ENCODE results near the gene CAP2.
"Not testable (repeated sequence)": the region's sequence is repeated elsewhere in the genome, so short reads cannot be mapped to it uniquely, and the experiment has no call there.

The CAP2 gene

GRCh38 chr6:17397764-17398194 is 4.4 kb downstream of the CAP2 start:
- DNase-seq: no peak

DNA sequence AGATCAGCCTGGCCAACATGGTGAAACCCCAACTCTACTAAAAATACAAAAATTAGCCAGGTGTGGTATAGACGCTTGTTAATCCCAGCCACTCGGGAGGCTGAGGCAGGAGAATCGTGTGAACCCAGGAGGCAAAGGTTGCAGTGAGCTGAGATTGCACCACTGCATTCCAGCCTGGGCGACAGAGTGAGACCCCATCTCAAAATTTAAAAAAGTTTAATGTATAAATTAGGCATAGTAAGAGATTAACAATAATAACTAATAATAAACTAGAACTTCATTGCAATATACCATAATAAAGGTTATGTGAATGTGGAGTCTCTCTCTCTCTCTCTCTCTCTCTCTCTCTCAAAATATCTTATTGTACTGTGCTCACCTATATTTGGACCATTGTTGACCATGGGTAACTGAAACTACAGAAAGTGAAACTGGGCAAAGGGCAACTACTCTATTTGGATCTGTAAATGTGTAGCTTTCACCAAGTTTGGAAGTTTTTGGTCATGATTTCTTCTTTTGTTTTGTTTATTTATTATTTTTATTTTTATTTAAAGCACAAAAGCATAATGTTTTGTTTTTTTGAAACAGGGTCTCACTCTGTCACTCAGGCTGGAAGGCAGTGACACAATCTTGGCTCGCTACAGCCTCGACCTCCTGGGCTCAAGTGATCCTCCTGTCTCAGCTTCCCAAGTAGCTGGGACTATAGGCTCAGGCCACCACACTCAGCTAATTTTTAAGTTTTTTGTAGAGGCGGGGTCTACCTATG is 12.0 kb downstream of the CAP2 start:
- not testable (repeated sequence) for DNase-seq

DNA sequence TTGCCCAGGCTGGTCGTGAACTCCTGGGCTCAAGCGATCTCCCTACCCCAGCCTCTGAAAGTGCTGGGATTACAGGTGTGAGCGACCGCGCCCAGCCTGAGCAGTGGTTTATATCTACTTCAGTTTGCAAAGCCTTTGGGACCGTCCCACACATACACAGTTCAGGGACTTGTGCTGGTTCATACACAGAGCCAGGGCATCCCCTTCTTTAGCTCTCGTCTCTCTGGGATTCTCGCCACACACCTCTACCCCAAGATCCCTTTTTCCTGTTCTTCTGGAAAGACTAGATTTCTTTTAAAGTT is 12.5 kb downstream of the CAP2 start:
- DNase-seq: no peak

GRCh38 chr6:17408081-17408480 is 14.7 kb downstream of the CAP2 start:
- no peak for DNase-seq

DNA sequence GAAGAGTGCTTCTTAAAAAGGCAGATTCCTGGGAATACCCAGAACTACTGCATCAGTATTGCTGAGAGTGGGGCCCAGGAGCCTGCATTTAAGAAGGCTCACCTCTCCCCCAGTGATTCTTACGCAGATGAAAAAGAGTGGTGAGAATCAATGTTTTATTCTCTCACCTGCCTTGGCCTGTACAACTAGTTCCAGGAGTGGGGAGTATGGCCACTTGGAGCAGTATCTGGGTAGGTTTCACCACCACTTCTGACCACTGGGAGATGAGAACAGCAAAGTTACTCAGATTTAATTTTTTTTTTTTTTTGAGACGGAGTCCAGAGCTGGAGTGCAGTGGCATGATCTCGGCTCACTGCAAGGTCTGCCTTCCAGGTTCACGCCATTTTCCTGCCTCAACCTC is 16.9 kb downstream of the CAP2 start:
- DNase-seq: no peak

DNA sequence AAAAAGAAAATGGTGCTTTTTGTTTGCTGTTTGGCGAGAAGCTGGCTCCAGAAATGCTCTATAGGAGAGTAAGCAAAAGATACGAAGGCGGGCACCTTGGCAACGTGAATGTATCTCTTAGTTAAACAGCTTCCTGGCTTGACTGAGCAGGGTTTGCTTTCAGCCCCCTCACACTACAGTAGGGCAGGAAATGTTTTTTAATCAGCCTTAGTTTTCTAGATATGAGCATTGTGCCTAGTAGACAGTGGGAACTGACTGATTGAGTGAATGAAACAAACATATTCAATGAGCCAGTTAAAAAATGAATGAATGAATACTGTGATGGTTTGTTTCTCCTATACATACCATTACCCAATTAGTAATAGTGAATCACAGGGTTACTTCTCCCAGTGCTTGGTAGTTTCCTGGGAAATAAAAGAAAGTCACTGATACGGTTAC is 19.9 kb downstream of the CAP2 start:
- DNase-seq: no peak

- not testable (repeated sequence) for DNase-seq
Observed at GRCh38 chr6:17414395-17414794, 21.0 kb downstream of the CAP2 start.

DNA sequence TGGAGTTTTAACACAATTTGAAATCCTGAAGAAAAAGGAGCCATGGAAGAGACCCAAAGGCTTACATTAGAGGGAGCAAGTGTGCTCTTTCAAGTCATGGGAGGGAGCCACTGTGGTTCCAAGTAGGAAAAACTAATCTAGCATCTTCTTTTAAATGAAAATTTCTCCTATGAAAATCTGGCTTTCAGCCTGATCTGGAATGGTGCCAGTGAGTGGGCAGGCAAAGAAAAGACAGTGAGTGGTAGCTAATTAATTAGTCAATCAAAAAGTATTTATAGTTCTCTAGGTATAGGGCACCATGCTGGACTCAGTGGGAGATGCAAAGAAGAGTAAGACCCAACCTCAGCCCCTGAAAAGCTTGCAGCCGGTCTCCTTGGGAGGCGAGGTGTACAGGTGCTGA is 21.9 kb downstream of the CAP2 start:
- no peak for DNase-seq

GRCh38 chr6:17416806-17417205 is 23.4 kb downstream of the CAP2 start:
- no peak for DNase-seq

DNA sequence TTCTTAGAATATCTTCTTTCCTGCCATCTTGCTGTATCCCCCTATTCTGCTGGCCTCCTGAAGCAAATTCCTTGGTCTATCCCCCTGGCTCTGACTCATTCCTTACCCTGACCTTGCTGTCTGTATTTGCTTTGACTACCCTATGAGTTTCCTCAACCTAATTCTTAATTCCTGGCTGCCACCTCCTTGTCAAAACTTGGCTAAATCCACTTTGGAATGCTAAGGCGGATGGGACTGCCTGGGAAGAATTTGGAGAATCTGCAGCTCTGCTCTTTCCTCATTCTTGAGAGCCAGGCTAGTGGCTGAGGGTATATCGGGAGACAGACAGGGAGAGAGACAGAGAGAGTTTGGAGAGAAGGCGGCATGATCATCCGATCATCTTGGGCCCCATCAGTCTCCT is 24.4 kb downstream of the CAP2 start:
- no peak for DNase-seq

DNA sequence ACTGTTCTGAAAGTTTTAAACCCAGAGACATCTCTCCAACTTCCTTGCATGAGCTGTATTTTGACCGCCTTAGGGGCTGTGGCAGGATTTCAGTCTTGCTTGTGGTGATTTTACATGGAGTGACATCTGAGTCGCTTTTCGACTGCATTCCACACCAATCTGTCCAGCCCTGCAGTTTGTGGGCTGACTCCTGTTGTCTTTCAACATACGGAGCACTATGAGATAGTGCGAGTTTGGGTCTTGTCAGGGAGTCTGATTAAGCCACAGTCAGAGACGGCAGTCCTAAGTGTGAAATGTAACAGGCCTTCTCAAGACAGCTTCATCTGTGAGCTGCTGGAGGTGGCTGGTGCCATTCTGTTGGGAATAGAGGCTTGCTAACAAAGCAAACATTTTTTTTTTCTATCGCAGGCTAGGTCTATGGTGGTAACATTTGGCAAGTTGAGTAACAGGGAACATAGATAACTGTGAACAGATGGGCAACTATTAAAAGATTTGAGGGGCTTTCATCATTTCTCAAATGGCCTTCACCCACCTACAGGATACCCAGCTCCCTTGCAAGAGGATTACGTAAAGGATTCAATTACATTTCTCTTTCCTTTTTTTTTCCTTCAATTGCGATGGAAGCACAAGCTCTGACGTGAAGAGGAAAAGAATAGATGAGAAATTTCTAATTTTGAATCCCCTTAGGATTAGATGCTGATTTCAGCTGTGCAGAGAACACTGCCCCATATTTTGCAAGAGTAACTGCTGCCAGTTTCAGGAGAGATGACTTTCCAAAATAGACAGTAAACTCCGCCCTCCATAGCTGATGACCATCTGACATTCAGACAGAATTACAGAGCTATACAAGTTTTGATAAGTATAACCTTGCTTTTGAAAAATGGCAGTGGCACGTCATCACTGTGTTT is 25.1 kb downstream of the CAP2 start:
- peak; percentile 92 for DNase-seq

DNA sequence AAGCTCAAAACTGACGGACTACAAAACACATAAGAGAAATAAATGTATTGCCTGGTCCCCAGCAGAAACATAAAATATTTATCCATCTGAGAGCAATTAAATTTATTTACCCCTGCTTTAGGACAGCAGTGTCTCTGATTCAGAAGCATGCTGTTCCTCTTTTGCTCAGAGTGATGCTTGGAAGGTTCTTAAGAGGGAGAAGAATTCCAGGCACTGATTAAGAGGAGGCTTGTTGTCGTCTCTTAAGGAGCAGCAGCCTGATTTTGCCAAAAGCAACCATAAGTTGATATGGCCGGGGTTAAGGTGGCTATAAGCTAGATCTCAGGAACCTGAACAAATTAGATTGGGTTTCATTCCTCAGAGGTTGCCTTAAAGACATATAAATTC is 25.8 kb downstream of the CAP2 start:
- DNase-seq: no peak

DNA sequence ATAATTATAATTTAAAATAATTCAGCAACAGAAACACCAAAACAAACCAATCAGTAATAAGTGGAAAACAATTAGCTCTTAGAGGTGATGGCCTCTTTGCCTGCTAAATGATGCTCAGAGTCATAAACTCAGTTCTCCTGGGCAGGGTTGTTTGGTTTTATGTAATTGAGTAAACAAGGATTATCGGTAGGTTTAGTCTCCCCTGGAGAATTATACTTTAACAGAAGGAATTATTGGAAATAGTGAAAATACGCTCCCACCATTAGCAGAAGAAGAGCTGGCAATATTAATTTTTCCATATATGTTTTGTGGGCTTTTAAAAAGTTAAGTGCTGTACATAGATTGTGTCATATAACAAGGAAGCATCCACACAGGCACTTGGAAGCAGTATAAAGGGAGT is 27.0 kb downstream of the CAP2 start:
- no peak for DNase-seq

DNA sequence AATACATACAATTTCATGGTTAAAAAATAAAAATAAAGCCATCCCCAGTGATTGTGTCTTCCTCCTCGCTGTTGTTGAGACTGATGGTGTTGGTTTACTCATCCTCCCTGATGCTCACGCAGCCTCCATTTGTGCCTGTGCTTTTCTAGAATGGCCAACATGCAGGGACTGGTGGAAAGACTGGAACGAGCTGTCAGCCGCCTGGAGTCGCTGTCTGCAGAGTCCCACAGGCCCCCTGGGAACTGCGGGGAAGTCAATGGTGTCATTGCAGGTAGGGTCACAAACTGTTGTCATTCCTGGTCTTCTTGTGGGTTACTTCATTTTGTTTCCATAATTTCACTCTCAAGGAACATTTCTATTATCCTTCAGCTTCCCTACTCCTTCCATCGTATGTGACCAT is 28.0 kb downstream of the CAP2 start:
- no peak for DNase-seq

GRCh38 chr6:17423026-17423425 is 29.6 kb downstream of the CAP2 start:
- DNase-seq: no peak

GRCh38 chr6:17427062-17427461 is 33.7 kb downstream of the CAP2 start:
- DNase-seq: no peak

- DNase-seq: no peak
Observed at GRCh38 chr6:17427617-17428016, 34.2 kb downstream of the CAP2 start.

DNA sequence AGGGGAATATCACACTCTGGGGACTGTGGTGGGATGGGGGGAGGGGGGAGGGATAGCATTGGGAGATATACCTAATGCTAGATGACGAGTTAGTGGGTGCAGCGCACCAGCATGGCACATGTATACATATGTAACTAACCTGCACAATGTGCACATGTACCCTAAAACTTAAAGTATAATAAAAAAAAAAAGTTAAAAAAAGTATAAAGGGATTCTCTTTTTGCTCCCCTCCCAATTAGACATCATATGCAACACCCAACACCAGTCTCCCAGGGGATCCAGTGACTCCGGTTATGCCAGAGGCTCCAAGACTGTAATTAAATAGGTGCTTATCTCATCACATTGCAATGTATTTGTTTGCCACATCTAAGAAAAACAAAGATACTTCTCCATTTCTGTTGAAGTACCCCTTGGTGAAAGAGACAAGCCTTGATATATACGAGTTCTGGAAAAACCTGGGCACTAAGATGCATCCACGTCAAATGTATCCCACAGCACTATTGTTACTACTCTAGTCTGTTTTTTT is 35.3 kb downstream of the CAP2 start:
- peak; percentile 71 for DNase-seq

DNA sequence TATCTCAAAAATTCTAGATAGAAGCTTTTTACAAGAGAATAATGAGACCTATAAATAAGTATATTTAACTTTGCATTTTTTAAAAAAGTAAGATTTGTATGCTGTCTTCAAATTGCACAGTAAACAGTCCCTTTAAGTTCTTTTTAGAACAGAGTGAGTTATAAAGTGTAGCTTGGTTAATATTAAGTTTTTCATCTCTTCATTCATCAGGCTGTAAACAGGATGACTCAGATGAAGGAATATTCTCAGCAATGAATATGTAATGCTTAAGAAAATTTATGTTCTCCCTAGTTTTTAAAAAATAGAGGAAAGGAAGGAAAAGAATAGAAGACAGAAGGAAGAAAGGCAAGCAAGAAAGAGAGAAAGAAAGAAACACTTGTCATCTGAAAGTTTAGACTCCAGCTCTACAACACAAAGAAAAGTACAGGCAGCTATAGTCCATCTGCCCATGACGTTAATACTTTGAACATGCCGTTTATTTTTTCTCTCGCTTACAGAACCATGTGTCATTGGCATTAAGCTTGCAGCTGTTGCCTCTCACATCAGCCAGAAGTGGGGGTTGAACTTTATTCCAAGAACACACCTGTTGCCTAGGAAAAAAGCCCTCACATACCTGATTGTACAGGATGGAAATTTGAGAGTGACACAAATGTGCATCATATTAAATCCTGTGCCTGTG is 36.1 kb downstream of the CAP2 start:
- peak; percentile 77 for DNase-seq

GRCh38 chr6:17431581-17431980 is 38.2 kb downstream of the CAP2 start:
- DNase-seq: no peak

DNA sequence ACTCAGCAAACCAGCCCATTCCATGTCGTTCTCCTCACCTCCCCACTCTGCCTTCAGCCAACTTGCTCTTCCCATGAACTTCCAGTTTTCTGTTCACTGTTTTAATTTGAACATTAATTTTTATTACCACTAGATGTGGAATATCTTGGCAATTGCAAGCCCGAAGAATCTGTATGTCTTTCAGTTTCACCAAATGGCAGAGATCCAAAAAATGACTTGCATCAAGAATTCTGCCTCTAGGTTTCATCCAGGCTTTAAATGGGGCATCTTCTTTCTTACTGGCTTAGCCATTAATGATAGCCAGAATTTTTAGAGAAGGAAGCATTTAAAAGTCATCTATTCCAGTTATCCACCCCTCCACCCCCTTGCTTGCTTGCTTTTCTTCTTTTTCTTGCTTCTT is 39.0 kb downstream of the CAP2 start:
- DNase-seq: no peak

DNA sequence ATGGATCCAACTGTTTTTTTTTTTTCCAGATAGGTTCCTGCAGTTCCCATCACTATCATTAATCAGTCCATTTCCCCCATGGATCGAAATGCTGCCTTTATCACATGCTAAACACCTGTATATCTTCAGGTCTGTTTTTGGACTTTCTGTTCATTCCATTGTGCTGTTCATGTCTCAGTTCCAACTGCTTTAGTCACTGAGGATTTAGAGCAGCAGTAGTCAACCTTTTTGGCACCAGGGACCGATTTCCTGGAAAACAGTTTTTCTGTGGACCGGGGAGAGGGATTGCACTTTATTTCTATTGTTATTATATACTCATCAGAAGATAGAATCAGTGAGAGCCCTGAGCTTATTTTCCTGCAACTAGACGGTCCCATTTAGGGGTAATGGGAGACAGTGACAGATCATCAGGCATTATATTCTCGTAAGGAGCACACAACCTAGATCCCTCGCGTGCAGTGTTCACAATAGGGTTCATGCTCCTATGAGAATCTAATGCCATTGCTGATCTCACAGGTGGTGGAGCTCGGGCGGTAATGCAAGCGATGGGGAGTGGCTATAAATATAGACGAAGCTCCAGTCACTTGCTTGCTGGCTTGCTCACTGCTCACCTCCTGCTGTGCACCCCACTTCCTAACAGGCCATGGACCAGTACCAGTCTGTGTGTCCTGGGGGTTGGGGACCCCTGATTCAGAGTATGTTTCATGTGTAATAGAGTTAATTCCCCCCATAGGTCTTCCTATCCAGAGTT is 46.0 kb downstream of the CAP2 start:
- no peak for DNase-seq

DNA sequence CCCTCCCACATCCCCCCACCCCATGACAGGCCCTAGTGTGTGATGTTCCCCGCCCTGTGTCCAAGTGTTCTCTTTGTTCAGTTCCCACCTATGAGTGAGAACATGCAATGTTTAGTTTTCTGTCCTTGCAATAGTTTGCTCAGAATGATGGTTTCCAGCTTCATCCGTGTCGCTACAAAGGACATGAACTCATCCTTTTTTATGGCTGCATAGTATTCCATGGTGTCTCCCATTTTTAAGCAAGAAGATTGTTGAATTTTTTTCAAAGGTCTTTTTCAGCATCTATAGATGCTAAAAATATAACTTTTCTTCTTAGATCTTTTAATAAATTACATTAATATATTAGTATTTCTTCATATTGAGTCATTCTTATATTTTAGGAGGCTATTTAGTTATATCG is 47.4 kb downstream of the CAP2 start:
- not testable (repeated sequence) for DNase-seq
